ENCODE measurements around the gene CASP2. TPM values are rescaled to one million over a fixed set of nuclear protein-coding genes. Genes with fewer than 3 reads are reported as not detected.

The CASP2 gene
- total RNA-seq, 1 experiment from 2014 or later = 64.1 TPM

- ChIA-PET CTCF (no interaction called here), RAD21 (ENCODE audit: low non-redundant PET in 1 of 2, low total read pairs in 2 of 2, uncharacterized antibody in 2 of 2, unreplicated experiment in 2 of 2) (no interaction called here), POLR2A (no interaction called here)
- DNase-seq (ENCODE audit: low read depth, low spot score) (no peak), ATAC-seq (no peak)
- intact Hi-C loops (cut with micrococcal nuclease) = no loop called here
- BruUV-seq (replicated peaks) = no TSS peak
- H3K27ac ChIP-seq (ENCODE audit: low read depth, low read length) = no peak overlapping the region
- no peaks in the 10 kb centered on the region for H3K9me2 ChIP-seq (ENCODE audit: insufficient read depth)
- H3K4me1 ChIP-seq (ENCODE audit: control insufficient read depth in 1 of 2, insufficient read depth in 2 of 2, low read length in 2 of 2) = peaks cover 4 to 14% of the 10 kb centered on the region in 2 experiments; a peak in 3 of 4 replicates
- H3K4me2 ChIP-seq (ENCODE audit: low read length) = no peak overlapping the region
- no peak for TF ChIP-seq CEBPB (IDR thresholded peaks at IDR 0.05; ENCODE audit: low read depth)
- TF ChIP-seq ATF3 (IDR thresholded peaks at IDR 0.05) = no peak
- TF ChIP-seq RAD21 (IDR thresholded peaks at IDR 0.05; ENCODE audit: low read depth) = no peak
- TF ChIP-seq, protein P1, sequence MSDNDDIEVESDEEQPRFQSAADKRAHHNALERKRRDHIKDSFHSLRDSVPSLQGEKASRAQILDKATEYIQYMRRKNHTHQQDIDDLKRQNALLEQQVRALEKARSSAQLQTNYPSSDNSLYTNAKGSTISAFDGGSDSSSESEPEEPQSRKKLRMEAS (IDR thresholded peaks at IDR 0.05) = no peak
- no peak for TF ChIP-seq EZH2phosphoT487 (IDR thresholded peaks at IDR 0.05; ENCODE audit: borderline replicate concordance)
- no peak for TF ChIP-seq JUND (IDR thresholded peaks at IDR 0.05)
- TF ChIP-seq CTCF (IDR thresholded peaks at IDR 0.05 in 2 of 3, conservative IDR thresholded peaks at IDR 0.05 in 1 of 3; ENCODE audit: borderline replicate concordance in 1 of 3, insufficient read depth in 1 of 3, low read depth in 2 of 3, low read length in 2 of 3) = no peak
- no peak for TF ChIP-seq SIN3A (IDR thresholded peaks at IDR 0.05; ENCODE audit: low read depth)
- no peak for TF ChIP-seq TCF7L2 (IDR thresholded peaks at IDR 0.05; ENCODE audit: borderline replicate concordance, extremely low read depth, insufficient read depth, insufficient read length)
- no peak for TF ChIP-seq CBX3 (IDR thresholded peaks at IDR 0.05; ENCODE audit: low read depth)
- H3K36me3 ChIP-seq (ENCODE audit: control insufficient read depth in 1 of 2, insufficient read depth in 2 of 2, low read length in 2 of 2) = no peaks in the 10 kb centered on the region
- H3K27me3 ChIP-seq (ENCODE audit: insufficient read depth, low read length) = no peaks in the 10 kb centered on the region
- no peaks in the 10 kb centered on the region for H3K79me2 ChIP-seq (ENCODE audit: insufficient read depth, low read length)
- H4K20me1 ChIP-seq (ENCODE audit: insufficient read depth) = no peaks in the 10 kb centered on the region
- H2AFZ ChIP-seq (ENCODE audit: low read depth, low read length, poor library complexity, severe bottlenecking) = no peak overlapping the region
- no peak overlapping the region for H3K9ac ChIP-seq (ENCODE audit: low read length)
- no peak overlapping the region for H3K4me3 ChIP-seq (replicated peaks in 1 of 2; ENCODE audit: low read depth in 1 of 2, low read length in 2 of 2)
- H3K9me3 ChIP-seq (ENCODE audit: control insufficient read depth in 1 of 2, insufficient read depth in 1 of 2, low read depth in 1 of 2, low read length in 2 of 2) = no peaks in the 10 kb centered on the region
Measured at GRCh38 chr7:143347950-143348349, 59.8 kb downstream of the CASP2 start.

Data from HCT116 (cell line).